ENCODE measurements around the gene PCCA.

DNA sequence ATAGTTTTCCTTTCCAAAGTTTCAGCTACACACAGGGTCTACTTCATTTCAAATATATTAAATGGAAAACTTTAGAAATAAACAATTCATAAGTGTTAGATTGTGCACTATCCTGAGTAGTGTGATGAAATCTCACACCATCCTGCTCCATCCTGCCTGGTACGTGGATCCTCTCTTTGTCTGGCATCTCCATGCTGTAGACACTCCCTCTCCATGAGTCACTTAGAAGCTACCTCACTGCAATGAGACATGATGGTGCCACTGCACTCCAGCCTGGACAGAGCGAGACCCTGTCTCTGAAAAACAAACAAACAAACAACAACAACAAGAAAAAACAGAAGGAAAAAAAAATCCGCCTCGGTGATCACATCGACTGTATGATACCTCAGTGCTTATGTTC, 191.8 kb downstream of the PCCA start:
- no peak for TF ChIP-seq POLR2A (IDR thresholded peaks at IDR 0.05)
- TF ChIP-seq, protein P1, sequence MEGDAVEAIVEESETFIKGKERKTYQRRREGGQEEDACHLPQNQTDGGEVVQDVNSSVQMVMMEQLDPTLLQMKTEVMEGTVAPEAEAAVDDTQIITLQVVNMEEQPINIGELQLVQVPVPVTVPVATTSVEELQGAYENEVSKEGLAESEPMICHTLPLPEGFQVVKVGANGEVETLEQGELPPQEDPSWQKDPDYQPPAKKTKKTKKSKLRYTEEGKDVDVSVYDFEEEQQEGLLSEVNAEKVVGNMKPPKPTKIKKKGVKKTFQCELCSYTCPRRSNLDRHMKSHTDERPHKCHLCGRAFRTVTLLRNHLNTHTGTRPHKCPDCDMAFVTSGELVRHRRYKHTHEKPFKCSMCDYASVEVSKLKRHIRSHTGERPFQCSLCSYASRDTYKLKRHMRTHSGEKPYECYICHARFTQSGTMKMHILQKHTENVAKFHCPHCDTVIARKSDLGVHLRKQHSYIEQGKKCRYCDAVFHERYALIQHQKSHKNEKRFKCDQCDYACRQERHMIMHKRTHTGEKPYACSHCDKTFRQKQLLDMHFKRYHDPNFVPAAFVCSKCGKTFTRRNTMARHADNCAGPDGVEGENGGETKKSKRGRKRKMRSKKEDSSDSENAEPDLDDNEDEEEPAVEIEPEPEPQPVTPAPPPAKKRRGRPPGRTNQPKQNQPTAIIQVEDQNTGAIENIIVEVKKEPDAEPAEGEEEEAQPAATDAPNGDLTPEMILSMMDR (IDR thresholded peaks at IDR 0.05), result no peak
